ENCODE data around the gene MLIP. TPM values are rescaled to one million over a fixed set of nuclear protein-coding genes. Genes with fewer than 3 reads are reported as not detected.
"Not testable (repeated sequence)": the region's sequence is repeated elsewhere in the genome, so short reads cannot be mapped to it uniquely, and the experiment has no call there.

MLIP gene
- polyA plus RNA-seq, 2 of the 4 experiments (the other 2 are of a cell fraction): 0.08 TPM; not detected in 1

DNA sequence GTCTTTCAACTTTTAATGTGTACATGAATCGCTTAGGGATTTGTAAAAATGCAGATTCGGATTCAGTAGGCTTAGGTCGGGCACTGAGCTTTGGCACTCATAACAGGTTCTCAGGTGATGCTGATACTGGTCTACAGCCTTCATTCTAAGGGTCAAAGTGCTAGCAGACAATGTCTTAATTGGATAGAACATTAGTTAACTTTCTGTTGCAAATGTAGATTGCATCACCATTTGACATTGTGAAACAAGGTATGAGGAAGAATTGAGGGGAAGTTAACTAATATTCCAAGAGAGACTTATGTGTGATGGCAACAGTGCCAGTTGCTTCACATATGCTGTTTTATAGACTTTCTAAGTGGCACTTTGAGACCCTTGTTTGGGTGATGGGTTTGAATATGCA, 86.9 kb downstream of the MLIP start (continued):
- TF ChIP-seq, protein P1, sequence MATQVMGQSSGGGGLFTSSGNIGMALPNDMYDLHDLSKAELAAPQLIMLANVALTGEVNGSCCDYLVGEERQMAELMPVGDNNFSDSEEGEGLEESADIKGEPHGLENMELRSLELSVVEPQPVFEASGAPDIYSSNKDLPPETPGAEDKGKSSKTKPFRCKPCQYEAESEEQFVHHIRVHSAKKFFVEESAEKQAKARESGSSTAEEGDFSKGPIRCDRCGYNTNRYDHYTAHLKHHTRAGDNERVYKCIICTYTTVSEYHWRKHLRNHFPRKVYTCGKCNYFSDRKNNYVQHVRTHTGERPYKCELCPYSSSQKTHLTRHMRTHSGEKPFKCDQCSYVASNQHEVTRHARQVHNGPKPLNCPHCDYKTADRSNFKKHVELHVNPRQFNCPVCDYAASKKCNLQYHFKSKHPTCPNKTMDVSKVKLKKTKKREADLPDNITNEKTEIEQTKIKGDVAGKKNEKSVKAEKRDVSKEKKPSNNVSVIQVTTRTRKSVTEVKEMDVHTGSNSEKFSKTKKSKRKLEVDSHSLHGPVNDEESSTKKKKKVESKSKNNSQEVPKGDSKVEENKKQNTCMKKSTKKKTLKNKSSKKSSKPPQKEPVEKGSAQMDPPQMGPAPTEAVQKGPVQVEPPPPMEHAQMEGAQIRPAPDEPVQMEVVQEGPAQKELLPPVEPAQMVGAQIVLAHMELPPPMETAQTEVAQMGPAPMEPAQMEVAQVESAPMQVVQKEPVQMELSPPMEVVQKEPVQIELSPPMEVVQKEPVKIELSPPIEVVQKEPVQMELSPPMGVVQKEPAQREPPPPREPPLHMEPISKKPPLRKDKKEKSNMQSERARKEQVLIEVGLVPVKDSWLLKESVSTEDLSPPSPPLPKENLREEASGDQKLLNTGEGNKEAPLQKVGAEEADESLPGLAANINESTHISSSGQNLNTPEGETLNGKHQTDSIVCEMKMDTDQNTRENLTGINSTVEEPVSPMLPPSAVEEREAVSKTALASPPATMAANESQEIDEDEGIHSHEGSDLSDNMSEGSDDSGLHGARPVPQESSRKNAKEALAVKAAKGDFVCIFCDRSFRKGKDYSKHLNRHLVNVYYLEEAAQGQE (IDR thresholded peaks at IDR 0.05): no peak

DNA sequence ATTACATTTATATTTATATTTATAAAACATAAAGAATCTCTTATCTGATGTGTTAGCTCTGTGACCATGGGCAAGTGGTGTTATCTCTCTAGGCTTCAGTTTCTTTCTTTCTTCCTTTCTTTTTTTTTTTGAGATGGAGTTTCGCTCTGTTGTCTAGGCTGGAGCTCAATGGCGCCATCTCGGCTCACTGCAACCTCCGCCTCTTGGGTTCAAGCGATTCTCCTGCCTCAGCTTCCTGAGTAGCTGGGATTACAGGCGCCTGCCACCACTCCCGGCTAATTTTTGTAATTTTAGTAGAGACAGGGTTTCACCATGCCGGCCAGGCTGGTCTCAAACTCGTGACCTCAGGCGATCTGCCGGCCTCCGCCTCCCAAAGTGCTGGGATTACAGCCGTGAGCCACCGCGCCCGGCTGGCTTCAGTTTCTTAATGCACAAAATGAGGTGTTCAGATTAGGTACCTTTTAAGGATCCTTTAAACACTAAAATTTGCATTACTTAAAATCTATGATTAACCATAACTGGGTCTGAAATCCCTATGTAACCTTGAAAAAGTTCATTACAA, 92.3 kb downstream of the MLIP start:
- H3K4me3 ChIP-seq; H3K9me3 ChIP-seq; H3K27ac ChIP-seq; DNase-seq (ENCODE audit: low read depth in 1 of 2, low spot score in 1 of 2); POLR2A ChIA-PET; H3K4me2 ChIP-seq; ATAC-seq; H3K4me1 ChIP-seq; CTCF ChIA-PET; FAIRE-seq: not testable (repeated sequence)
- 88% methylated on average over 16 of the region's 16 CpGs for WGBS (ENCODE audit: missing lambda C conversion rate)

DNA sequence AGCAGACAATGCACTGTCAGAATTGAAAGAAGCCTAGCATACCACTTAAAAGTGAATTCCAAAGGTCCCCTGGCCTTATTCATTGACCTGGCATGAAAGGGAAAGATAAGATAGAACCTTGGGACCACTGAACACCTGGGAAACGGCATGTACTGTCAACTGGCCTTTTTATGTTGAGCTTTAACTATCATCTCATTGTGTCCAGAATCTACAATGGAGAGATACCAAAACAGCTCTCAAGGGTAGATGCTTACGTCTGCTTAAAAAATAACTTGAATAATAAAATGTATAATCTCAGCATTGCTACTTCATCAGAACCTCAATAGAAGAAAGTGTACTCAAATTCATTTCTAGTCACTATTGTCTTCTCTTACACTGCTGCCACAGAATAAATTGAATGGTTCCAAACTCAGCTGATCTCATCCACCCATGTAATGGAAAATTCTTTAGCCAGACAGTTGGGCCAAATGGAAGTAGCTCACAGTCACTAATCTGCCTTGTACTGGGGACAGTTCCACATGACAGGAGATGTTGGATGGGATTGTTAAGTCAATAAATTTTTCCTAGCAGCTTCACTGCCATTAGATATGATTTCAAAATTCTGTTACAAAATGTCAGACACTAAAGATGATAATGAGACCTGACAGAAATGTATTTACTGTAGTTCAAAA, 93.8 kb downstream of the MLIP start:
- DNase-seq (ENCODE audit: low read depth in 1 of 2, low spot score in 1 of 2) (no peak), FAIRE-seq (no peak), ATAC-seq (no peak)
- H3K4me2 ChIP-seq: no peak overlapping the region
- H3K4me1 ChIP-seq: no peaks in the 10 kb centered on the region; the same call in 2 of the 3 replicates
- WGBS (ENCODE audit: missing lambda C conversion rate): 49% methylated on average over 2 of the region's 2 CpGs
- CTCF ChIA-PET: no interaction called here
- H3K4me3 ChIP-seq: no peak overlapping the region
- H3K9me3 ChIP-seq: no peaks in the 10 kb centered on the region
- POLR2A ChIA-PET: no interaction called here
- H3K27ac ChIP-seq: no peak overlapping the region
- TF ChIP-seq, protein P1 (IDR thresholded peaks at IDR 0.05): no peak
- TF ChIP-seq FOSL2 (IDR thresholded peaks at IDR 0.05) (no peak), FOSL2 (CRISPR knock-in tag; IDR thresholded peaks at IDR 0.05) (no peak), RNF2 (IDR thresholded peaks at IDR 0.05; ENCODE audit: borderline replicate concordance, low read depth) (no peak), JUNB (IDR thresholded peaks at IDR 0.05) (no peak), TFCP2L1 (CRISPR knock-in tag; IDR thresholded peaks at IDR 0.05) (no peak), CHD4 (IDR thresholded peaks at IDR 0.05; ENCODE audit: borderline replicate concordance) (no peak), SREBF2 (IDR thresholded peaks at IDR 0.05) (no peak), PHF8 (IDR thresholded peaks at IDR 0.05; ENCODE audit: borderline replicate concordance, low read depth) (no peak), RARB (CRISPR knock-in tag; IDR thresholded peaks at IDR 0.05) (no peak), POLR2A (IDR thresholded peaks at IDR 0.05; ENCODE audit: low read length) (no peak), FOSB (CRISPR knock-in tag; IDR thresholded peaks at IDR 0.05) (no peak), SMC3 (IDR thresholded peaks at IDR 0.05) (no peak), HOXA7 (CRISPR knock-in tag; IDR thresholded peaks at IDR 0.05) (no peak)
- TF ChIP-seq, protein P2, sequence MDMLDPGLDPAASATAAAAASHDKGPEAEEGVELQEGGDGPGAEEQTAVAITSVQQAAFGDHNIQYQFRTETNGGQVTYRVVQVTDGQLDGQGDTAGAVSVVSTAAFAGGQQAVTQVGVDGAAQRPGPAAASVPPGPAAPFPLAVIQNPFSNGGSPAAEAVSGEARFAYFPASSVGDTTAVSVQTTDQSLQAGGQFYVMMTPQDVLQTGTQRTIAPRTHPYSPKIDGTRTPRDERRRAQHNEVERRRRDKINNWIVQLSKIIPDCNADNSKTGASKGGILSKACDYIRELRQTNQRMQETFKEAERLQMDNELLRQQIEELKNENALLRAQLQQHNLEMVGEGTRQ (IDR thresholded peaks at IDR 0.05): no peak
- TF ChIP-seq, protein P3, sequence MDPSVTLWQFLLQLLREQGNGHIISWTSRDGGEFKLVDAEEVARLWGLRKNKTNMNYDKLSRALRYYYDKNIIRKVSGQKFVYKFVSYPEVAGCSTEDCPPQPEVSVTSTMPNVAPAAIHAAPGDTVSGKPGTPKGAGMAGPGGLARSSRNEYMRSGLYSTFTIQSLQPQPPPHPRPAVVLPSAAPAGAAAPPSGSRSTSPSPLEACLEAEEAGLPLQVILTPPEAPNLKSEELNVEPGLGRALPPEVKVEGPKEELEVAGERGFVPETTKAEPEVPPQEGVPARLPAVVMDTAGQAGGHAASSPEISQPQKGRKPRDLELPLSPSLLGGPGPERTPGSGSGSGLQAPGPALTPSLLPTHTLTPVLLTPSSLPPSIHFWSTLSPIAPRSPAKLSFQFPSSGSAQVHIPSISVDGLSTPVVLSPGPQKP (IDR thresholded peaks at IDR 0.05; ENCODE audit: low read depth, low read length): no peak
- TF ChIP-seq, protein P4, sequence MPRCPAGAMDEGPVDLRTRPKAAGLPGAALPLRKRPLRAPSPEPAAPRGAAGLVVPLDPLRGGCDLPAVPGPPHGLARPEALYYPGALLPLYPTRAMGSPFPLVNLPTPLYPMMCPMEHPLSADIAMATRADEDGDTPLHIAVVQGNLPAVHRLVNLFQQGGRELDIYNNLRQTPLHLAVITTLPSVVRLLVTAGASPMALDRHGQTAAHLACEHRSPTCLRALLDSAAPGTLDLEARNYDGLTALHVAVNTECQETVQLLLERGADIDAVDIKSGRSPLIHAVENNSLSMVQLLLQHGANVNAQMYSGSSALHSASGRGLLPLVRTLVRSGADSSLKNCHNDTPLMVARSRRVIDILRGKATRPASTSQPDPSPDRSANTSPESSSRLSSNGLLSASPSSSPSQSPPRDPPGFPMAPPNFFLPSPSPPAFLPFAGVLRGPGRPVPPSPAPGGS (IDR thresholded peaks at IDR 0.05): no peak
- TF ChIP-seq, protein P5, sequence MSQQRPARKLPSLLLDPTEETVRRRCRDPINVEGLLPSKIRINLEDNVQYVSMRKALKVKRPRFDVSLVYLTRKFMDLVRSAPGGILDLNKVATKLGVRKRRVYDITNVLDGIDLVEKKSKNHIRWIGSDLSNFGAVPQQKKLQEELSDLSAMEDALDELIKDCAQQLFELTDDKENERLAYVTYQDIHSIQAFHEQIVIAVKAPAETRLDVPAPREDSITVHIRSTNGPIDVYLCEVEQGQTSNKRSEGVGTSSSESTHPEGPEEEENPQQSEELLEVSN (IDR thresholded peaks at IDR 0.05; ENCODE audit: borderline replicate concordance, low read depth): no peak
